ENCODE results near the gene CLDN10.
"Not testable (repeated sequence)": the region's sequence is repeated elsewhere in the genome, so short reads cannot be mapped to it uniquely, and the experiment has no call there.

CLDN10 gene

DNA sequence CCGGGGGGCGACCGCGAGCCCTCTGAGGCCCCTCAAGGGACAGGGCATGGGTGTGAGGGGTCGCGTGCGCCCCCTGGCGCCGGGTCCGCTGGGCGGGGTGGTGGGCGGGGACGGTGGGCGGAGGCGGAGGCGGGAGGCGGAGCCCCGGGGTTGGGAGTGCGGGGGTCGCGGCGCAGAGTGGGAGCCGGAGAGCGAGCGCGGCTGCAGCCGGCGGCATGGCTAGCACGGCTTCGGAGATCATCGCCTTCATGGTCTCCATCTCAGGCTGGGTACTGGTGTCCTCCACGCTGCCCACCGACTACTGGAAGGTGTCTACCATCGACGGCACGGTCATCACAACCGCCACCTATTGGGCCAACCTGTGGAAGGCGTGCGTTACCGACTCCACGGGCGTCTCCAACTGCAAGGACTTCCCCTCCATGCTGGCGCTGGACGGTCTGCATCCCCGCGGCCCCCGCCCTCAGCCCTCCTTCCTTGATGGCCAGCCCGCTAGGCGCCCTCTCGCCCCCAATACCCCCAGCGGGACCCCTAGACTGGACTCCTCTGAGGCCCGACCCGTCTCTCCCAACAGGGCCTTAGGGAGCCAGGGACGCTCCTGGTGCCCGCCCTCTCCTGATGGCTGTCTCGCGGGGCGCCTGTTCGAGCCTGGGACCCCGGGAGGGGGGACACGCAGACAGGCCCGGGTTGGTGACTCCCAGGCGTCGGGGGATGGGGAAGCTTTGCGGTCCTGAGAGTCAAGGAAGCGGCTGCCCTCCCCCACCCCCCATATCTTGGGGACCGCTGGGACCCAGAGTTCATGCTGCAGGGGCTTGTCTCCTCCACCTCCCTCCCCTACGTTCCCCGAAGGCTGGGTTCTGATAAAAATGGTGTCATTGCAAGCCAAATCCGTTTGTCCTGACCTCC is at the start of gene CLDN10:
CLDN10 (plus strand) TSS at position 182 of the 903 bp plus-strand sequence; CDS start at position 216, 34 bp downstream.
- DNase-seq (ENCODE audit: low read depth in 2 of 2, low spot score in 1 of 2), result no peak

DNA sequence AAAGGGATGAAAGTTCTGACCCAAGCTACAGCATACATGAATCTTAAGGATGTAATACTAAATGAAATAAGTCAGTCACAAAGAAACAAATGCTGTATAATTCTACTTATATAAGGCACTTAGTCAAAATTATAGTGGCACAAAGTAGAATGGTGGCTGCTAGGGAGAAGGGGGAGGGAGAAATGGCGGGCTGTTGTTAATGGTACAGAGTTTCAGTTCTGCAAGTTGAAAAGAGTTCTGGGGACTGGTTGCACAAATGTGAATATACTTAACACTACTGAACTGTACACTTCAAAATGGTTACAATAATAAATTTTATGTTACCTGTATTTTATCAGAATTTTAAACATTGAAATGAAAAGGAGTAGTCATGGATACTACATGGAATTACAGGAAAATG is 48.9 kb upstream of the CLDN10 start:
- DNase-seq (ENCODE audit: low read depth in 2 of 2, low spot score in 1 of 2), result no peak

DNA sequence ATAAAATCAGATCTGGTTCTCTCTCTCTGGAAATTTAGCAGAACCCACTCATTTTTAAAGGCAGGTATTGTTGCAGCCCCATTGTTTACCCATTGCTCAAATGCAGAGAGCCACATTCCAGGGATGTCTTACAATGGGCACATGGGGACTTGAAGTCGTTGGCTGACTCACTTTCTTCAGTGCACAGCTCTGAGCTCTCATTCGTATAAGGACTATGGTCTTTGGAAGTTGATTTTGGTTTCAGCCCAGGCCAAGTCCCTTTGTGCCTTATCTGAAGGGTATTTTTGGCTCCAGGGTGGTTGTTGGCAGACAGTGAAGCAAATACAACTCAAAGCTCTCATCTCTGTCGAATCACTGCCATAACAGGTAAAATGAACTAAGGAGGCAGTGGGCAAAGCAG is 47.3 kb upstream of the CLDN10 start:
- no peak for DNase-seq (ENCODE audit: low read depth in 2 of 2, low spot score in 1 of 2)

DNA sequence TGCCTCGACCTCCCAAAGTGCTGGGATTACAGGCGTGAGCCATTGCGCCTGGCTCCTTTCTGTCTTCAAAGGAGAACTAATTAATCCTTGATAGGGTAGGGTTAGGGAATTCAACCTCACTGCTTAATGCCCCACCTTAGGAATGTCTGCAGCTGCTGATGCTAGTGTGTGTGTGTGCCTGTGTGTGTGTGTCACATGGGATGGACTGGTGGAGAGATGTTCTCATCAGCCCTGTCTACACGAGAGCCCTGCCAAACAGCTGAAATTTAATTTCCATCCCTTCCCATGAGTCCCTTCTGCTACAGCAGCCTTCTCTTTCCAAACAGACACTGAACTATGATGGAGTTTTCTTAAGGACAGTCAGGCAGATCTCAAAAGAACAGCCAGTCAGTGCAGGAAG is 46.5 kb upstream of the CLDN10 start:
- DNase-seq (ENCODE audit: low read depth in 2 of 2, low spot score in 1 of 2), result no peak

GRCh38 chr13:95507991-95508390 is 44.5 kb upstream of the CLDN10 start:
- DNase-seq (ENCODE audit: low read depth in 2 of 2, low spot score in 1 of 2), result no peak

- no peak for DNase-seq (ENCODE audit: low read depth in 2 of 2, low spot score in 1 of 2)
Measured at GRCh38 chr13:95508996-95509395, 43.5 kb upstream of the CLDN10 start.

GRCh38 chr13:95509521-95510310 is 42.8 kb upstream of the CLDN10 start:
- no peak for DNase-seq (ENCODE audit: low read depth in 2 of 2, low spot score in 1 of 2)

GRCh38 chr13:95510950-95511349 is 41.6 kb upstream of the CLDN10 start:
- DNase-seq (ENCODE audit: low read depth in 2 of 2, low spot score in 1 of 2), result no peak

DNA sequence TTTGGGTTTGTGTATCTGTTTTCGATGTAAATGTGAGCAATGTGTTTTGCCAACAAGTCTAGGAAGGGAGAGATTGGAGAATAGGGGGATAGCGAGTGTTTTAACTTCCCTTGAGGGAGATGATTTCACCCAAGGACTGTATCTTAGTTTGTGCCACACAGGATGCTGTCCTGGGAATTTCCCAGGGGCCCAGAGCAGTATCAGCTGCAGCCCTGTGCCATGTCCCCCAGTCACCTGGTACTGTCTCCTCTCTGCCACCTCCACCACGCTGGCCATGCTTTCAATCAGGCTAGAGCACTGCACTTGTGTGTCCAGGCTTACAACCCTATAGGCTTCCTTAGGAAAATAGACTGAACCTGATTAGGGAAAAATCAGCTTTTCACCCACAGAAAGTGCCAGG is 40.1 kb upstream of the CLDN10 start:
- no peak for DNase-seq (ENCODE audit: low read depth in 2 of 2, low spot score in 1 of 2)

- DNase-seq (ENCODE audit: low read depth in 2 of 2, low spot score in 1 of 2), result no peak
Measured at GRCh38 chr13:95512957-95513356, 39.6 kb upstream of the CLDN10 start.

- not testable (repeated sequence) for DNase-seq (ENCODE audit: low read depth in 2 of 2, low spot score in 1 of 2)
Measured at GRCh38 chr13:95515606-95516005, 36.9 kb upstream of the CLDN10 start.

GRCh38 chr13:95516021-95516420 is 36.5 kb upstream of the CLDN10 start:
- no peak for DNase-seq (ENCODE audit: low read depth in 2 of 2, low spot score in 1 of 2)

- no peak for DNase-seq (ENCODE audit: low read depth in 2 of 2, low spot score in 1 of 2)
Measured at GRCh38 chr13:95516492-95516891, 36.0 kb upstream of the CLDN10 start.

DNA sequence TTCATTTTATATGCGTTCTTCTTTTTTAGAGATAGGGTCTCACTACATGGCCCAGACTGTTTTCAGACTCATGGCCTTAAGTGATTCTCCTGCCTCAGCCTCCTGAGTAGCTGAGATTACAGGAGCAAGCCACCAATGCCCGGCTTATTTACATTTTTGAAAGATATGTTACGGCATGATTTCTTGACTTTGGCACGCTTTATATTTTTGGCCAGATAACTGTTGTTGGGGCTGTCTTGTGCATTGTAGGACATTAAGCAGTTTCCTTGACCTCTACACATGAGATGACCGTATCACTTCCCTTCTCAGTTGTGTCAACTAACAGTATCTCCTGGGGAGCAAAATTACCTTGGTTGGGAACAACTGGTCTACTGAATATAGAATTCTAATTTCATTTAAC is 28.9 kb upstream of the CLDN10 start:
- no peak for DNase-seq (ENCODE audit: low read depth in 2 of 2, low spot score in 1 of 2)

GRCh38 chr13:95524264-95524901 is 28.1 kb upstream of the CLDN10 start:
- no peak for DNase-seq (ENCODE audit: low read depth in 2 of 2, low spot score in 1 of 2)

GRCh38 chr13:95527955-95528354 is 24.6 kb upstream of the CLDN10 start:
- no peak for DNase-seq (ENCODE audit: low read depth in 2 of 2, low spot score in 1 of 2)

- DNase-seq (ENCODE audit: low read depth in 2 of 2, low spot score in 1 of 2), result no peak
Measured at GRCh38 chr13:95530178-95530577, 22.3 kb upstream of the CLDN10 start.

GRCh38 chr13:95533545-95534160 is 18.9 kb upstream of the CLDN10 start:
- no peak for DNase-seq (ENCODE audit: low read depth in 2 of 2, low spot score in 1 of 2)

DNA sequence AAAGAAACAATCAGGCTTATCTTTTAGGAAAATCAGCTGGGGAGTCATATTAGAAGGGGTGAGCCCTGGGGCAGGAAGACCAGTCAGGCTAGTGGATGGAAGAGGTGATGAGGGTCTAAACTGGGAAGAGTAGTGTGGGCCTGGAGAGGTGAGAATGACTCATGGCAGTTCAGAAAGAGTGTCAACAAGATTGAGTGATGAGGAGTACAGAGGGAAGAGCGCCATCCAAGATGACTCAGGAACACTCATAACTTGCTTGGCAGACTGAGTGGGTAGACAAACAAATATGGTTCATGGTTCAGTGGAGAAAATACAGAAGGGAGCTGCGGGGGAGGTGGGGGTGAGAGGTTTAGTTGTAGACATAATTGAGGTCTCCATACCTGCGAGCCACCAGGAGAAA is 17.3 kb upstream of the CLDN10 start:
- no peak for DNase-seq (ENCODE audit: low read depth in 2 of 2, low spot score in 1 of 2)

GRCh38 chr13:95536632-95537241 is 15.8 kb upstream of the CLDN10 start:
- DNase-seq (ENCODE audit: low read depth in 2 of 2, low spot score in 1 of 2), result no peak

DNA sequence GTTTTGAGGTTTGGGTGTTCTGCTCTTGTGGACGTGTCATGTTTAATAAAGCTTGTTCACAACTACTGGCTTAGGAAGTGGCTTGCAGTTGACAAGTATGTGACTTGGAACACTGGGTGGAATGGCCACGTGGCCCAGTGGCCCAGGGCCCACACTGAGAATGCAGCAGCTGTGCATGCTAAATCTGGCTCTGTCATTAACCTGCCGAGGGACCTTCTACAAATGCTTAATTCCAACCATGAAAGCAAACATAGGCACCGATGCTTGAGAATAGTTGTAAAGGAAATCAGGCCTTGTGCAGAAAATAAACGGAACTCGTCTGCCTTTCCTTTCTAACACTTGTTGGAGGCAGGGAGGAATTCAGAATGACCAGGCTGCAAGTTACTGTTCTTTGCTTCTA is 11.6 kb upstream of the CLDN10 start:
- no peak for DNase-seq (ENCODE audit: low read depth in 2 of 2, low spot score in 1 of 2)
